B cell (primary cell): Measurements from ENCODE around the gene DDX20.

Experiments used
- EZH2 ChIP-seq: IDR thresholded peaks from 2 replicates; pipeline ENCODE4 v1.6.1; 2012; ENCODE audit warnings: borderline replicate concordance, low read depth, mild to moderate bottlenecking, moderate library complexity, low read length; ENCODE audit not compliant: insufficient read depth, poor library complexity, severe bottlenecking
- TF ChIP-seq, protein P1 (sequence below): fragments of 200-600 bp; IDR thresholded peaks from one replicate; pipeline ENCODE4 v1.8.0; 2022; ENCODE audit warnings: antibody characterized with exemption, mild to moderate bottlenecking

- TF ChIP-seq, protein P1, sequence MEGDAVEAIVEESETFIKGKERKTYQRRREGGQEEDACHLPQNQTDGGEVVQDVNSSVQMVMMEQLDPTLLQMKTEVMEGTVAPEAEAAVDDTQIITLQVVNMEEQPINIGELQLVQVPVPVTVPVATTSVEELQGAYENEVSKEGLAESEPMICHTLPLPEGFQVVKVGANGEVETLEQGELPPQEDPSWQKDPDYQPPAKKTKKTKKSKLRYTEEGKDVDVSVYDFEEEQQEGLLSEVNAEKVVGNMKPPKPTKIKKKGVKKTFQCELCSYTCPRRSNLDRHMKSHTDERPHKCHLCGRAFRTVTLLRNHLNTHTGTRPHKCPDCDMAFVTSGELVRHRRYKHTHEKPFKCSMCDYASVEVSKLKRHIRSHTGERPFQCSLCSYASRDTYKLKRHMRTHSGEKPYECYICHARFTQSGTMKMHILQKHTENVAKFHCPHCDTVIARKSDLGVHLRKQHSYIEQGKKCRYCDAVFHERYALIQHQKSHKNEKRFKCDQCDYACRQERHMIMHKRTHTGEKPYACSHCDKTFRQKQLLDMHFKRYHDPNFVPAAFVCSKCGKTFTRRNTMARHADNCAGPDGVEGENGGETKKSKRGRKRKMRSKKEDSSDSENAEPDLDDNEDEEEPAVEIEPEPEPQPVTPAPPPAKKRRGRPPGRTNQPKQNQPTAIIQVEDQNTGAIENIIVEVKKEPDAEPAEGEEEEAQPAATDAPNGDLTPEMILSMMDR, result no peak
- TF ChIP-seq EZH2, result no peak
Measured at GRCh38 chr1:111738436-111739193, 17.1 kb upstream of the DDX20 start.
